GM19023 (cell line): ENCODE results near the gene SLFN11.
"Not testable (repeated sequence)": the region's sequence is repeated elsewhere in the genome, so short reads cannot be mapped to it uniquely, and the experiment has no call there.

Experiments
- ATAC-seq: cut with Tn5 transposase; IDR thresholded peaks from one replicate; pipeline ENCODE4 v1.9.1; 2021; ENCODE audit warnings: mild to moderate bottlenecking, moderate library complexity; ENCODE audit not compliant: unreplicated experiment

SLFN11 gene

GRCh38 chr17:35359398-35359797 is 14.0 kb downstream of the SLFN11 start:
- ATAC-seq, result no peak

GRCh38 chr17:35352284-35352683 is 21.1 kb downstream of the SLFN11 start:
- no peak for ATAC-seq

GRCh38 chr17:35350493-35350892 is 22.9 kb downstream of the SLFN11 start:
- ATAC-seq, result no peak

- no peak for ATAC-seq
Observed at GRCh38 chr17:35345926-35346771, 27.3 kb downstream of the SLFN11 start.

GRCh38 chr17:35345445-35345925 is 27.9 kb downstream of the SLFN11 start:
- no peak for ATAC-seq

GRCh38 chr17:35344262-35344661 is 29.2 kb downstream of the SLFN11 start:
- ATAC-seq, result no peak

- ATAC-seq, result no peak
Observed at GRCh38 chr17:35342276-35342675, 31.1 kb downstream of the SLFN11 start.

GRCh38 chr17:35341411-35341992 is 31.9 kb downstream of the SLFN11 start:
- no peak for ATAC-seq

- ATAC-seq, result no peak
Observed at GRCh38 chr17:35338230-35338629, 35.2 kb downstream of the SLFN11 start.

GRCh38 chr17:35337364-35337763 is 36.1 kb downstream of the SLFN11 start:
- no peak for ATAC-seq

GRCh38 chr17:35333578-35333977 is 39.8 kb downstream of the SLFN11 start:
- ATAC-seq, result not testable (repeated sequence)

GRCh38 chr17:35322749-35323148 is 50.7 kb downstream of the SLFN11 start:
- no peak for ATAC-seq

GRCh38 chr17:35315971-35316370 is 57.5 kb downstream of the SLFN11 start:
- no peak for ATAC-seq

- ATAC-seq, result no peak
Observed at GRCh38 chr17:35315283-35315682, 58.1 kb downstream of the SLFN11 start.

GRCh38 chr17:35314415-35315216 is 58.8 kb downstream of the SLFN11 start:
- no peak for ATAC-seq

- no peak for ATAC-seq
Observed at GRCh38 chr17:35313875-35314409, 59.5 kb downstream of the SLFN11 start.

GRCh38 chr17:35312790-35313711 is 60.4 kb downstream of the SLFN11 start:
- ATAC-seq, result peak; percentile 63

GRCh38 chr17:35312346-35312745 is 61.1 kb downstream of the SLFN11 start:
- no peak for ATAC-seq

- ATAC-seq, result not testable (repeated sequence)
Observed at GRCh38 chr17:35309345-35309744, 64.1 kb downstream of the SLFN11 start.
